HG03575 (cell line): ENCODE measurements around the gene RTP3.
A peak's percentile ranks its signal among the peaks of the same experiment; 100 is the strongest.
"Not testable (repeated sequence)": the region's sequence is repeated elsewhere in the genome, so short reads cannot be mapped to it uniquely, and the experiment has no call there.

Experiments used
- ATAC-seq: cut with Tn5 transposase; IDR thresholded peaks from one replicate; pipeline ENCODE4 v1.9.1; 2021; ENCODE audit not compliant: unreplicated experiment, insufficient number of reproducible peaks, low FRiP score; ENCODE audit errors: extremely low read depth

RTP3 gene

GRCh38 chr3:46508850-46509591 is 11.2 kb downstream of the RTP3 start:
- ATAC-seq, result no peak

- no peak for ATAC-seq
These were observed 11.9 kb downstream of the RTP3 start for GRCh38 chr3:46509661-46510187.

GRCh38 chr3:46512191-46512749 is 14.5 kb downstream of the RTP3 start:
- no peak for ATAC-seq

GRCh38 chr3:46516521-46516920 is 18.7 kb downstream of the RTP3 start:
- no peak for ATAC-seq

GRCh38 chr3:46517016-46517783 is 19.4 kb downstream of the RTP3 start:
- no peak for ATAC-seq

- no peak for ATAC-seq
These were observed 20.0 kb downstream of the RTP3 start for GRCh38 chr3:46517784-46518181.

- no peak for ATAC-seq
These were observed 22.2 kb downstream of the RTP3 start for GRCh38 chr3:46519952-46520351.

GRCh38 chr3:46520531-46520930 is 22.8 kb downstream of the RTP3 start:
- ATAC-seq, result no peak

GRCh38 chr3:46521096-46521495 is 23.3 kb downstream of the RTP3 start:
- no peak for ATAC-seq

GRCh38 chr3:46522201-46522600 is 24.4 kb downstream of the RTP3 start:
- not testable (repeated sequence) for ATAC-seq

- ATAC-seq, result no peak
These were observed 25.8 kb downstream of the RTP3 start for GRCh38 chr3:46523556-46523955.

- ATAC-seq, result no peak
These were observed 26.2 kb downstream of the RTP3 start for GRCh38 chr3:46524008-46524407.

- no peak for ATAC-seq
These were observed 27.1 kb downstream of the RTP3 start for GRCh38 chr3:46524832-46525231.

- no peak for ATAC-seq
These were observed 29.5 kb downstream of the RTP3 start for GRCh38 chr3:46527239-46527638.

- no peak for ATAC-seq
These were observed 35.3 kb downstream of the RTP3 start for GRCh38 chr3:46533091-46533490.

GRCh38 chr3:46535746-46536145 is 38.0 kb downstream of the RTP3 start:
- ATAC-seq, result no peak

GRCh38 chr3:46536758-46537157 is 39.0 kb downstream of the RTP3 start:
- ATAC-seq, result no peak

- no peak for ATAC-seq
These were observed 39.5 kb downstream of the RTP3 start for GRCh38 chr3:46537316-46537715.

- ATAC-seq, result no peak
These were observed 40.0 kb downstream of the RTP3 start for GRCh38 chr3:46537779-46538178.

GRCh38 chr3:46538425-46538802 is 40.6 kb downstream of the RTP3 start:
- peak; percentile 2 for ATAC-seq
